ENCODE measurements around the gene IL5RA.

DNA sequence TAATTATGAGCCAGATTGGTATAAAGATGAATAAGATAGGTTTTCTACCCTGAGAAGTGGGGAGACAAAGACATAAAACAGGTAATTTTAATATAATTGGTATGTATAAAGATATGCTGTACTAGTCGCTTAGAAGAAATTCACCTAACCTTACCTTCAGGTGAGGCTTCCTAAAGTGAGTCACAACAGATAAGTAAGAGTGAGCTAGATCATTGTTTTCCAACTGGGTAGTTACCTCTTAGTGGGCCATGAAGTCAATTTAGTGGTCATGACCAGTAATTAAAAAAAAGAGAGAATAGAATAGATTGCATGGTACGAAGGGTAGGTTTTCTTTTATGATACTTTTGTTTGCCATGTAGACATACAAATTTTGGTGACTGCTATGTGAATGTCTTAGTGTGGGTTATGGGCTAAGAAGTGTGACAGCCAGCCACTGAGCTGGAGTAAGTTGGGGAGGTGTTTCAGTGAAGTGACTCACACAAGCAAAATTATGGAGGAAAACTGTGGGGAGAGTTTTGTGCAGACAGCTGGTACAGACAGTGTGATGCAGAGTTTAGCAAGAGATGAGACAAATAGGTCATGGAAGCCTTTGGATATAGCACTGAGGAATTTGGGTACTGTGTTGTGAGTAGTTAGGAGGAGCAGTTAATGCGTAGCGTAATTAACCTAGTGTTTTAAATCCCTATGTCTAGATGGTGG, 24.7 kb upstream of the IL5RA start:
- no peak for TF ChIP-seq GATA2 (CRISPR knock-in tag; IDR thresholded peaks at IDR 0.05)
- TF ChIP-seq, protein P1, sequence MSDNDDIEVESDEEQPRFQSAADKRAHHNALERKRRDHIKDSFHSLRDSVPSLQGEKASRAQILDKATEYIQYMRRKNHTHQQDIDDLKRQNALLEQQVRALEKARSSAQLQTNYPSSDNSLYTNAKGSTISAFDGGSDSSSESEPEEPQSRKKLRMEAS (IDR thresholded peaks at IDR 0.05; ENCODE audit: low read depth): no peak
- TF ChIP-seq, protein P2, sequence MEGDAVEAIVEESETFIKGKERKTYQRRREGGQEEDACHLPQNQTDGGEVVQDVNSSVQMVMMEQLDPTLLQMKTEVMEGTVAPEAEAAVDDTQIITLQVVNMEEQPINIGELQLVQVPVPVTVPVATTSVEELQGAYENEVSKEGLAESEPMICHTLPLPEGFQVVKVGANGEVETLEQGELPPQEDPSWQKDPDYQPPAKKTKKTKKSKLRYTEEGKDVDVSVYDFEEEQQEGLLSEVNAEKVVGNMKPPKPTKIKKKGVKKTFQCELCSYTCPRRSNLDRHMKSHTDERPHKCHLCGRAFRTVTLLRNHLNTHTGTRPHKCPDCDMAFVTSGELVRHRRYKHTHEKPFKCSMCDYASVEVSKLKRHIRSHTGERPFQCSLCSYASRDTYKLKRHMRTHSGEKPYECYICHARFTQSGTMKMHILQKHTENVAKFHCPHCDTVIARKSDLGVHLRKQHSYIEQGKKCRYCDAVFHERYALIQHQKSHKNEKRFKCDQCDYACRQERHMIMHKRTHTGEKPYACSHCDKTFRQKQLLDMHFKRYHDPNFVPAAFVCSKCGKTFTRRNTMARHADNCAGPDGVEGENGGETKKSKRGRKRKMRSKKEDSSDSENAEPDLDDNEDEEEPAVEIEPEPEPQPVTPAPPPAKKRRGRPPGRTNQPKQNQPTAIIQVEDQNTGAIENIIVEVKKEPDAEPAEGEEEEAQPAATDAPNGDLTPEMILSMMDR (IDR thresholded peaks at IDR 0.05): no peak
- no peak for TF ChIP-seq JUND (IDR thresholded peaks at IDR 0.05)
- TF ChIP-seq MEF2A (IDR thresholded peaks at IDR 0.05; ENCODE audit: borderline replicate concordance, low read depth): no peak
- TF ChIP-seq, protein P3, sequence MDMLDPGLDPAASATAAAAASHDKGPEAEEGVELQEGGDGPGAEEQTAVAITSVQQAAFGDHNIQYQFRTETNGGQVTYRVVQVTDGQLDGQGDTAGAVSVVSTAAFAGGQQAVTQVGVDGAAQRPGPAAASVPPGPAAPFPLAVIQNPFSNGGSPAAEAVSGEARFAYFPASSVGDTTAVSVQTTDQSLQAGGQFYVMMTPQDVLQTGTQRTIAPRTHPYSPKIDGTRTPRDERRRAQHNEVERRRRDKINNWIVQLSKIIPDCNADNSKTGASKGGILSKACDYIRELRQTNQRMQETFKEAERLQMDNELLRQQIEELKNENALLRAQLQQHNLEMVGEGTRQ (IDR thresholded peaks at IDR 0.05; ENCODE audit: borderline replicate concordance, low read depth, low read length): no peak
